ENCODE measurements around the gene NFATC2IP.
"Not testable (repeated sequence)": the region's sequence is repeated elsewhere in the genome, so short reads cannot be mapped to it uniquely, and the experiment has no call there.

NFATC2IP gene

GRCh38 chr16:28991687-28992086, 41.0 kb downstream of the NFATC2IP start:
- H3K36me3 ChIP-seq (ENCODE audit: control insufficient read depth, insufficient read depth, low read length) = peaks cover 2% of the 10 kb centered on the region
- no peak overlapping the region for H3K9ac ChIP-seq (ENCODE audit: low read length)
- H3K27me3 ChIP-seq (ENCODE audit: control insufficient read depth, insufficient read depth, low read length) = no peaks in the 10 kb centered on the region
- H3K4me3 ChIP-seq (ENCODE audit: low read length) = no peak overlapping the region
- H3K27ac ChIP-seq (ENCODE audit: low read depth, low read length) = no peak overlapping the region
- H3K4me1 ChIP-seq (ENCODE audit: control insufficient read depth, insufficient read depth, low read length) = no peaks in the 10 kb centered on the region

DNA sequence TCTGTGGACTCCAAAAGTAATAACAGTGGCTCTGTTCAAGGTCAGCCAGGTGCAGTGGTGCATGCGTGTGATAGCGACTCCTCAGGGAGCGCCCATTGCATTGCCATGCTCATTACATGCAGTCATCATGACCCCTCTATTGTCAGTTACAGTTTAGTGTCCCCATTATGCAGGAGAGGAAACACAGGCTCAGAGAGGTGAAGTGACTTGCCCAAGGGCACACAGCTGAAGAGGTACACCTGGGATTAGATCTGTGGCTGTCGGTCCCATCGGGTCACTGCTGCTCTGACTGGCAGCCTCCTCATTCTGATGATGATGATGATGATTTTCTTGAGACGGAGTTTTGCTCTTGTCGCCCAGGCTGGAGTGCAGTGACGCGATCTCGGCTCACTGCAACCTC, 41.8 kb downstream of the NFATC2IP start:
- Histone ChIP-seq H3K4me1 (ENCODE audit: control insufficient read depth, insufficient read depth, low read length) (no peaks in the 10 kb centered on the region), H3K27me3 (ENCODE audit: control insufficient read depth, insufficient read depth, low read length) (no peaks in the 10 kb centered on the region), H3K36me3 (ENCODE audit: control insufficient read depth, insufficient read depth, low read length) (no peaks in the 10 kb centered on the region), H3K27ac (ENCODE audit: low read depth, low read length) (no peak overlapping the region), H3K4me3 (ENCODE audit: low read length) (no peak overlapping the region), H3K9ac (ENCODE audit: low read length) (no peak overlapping the region)

DNA sequence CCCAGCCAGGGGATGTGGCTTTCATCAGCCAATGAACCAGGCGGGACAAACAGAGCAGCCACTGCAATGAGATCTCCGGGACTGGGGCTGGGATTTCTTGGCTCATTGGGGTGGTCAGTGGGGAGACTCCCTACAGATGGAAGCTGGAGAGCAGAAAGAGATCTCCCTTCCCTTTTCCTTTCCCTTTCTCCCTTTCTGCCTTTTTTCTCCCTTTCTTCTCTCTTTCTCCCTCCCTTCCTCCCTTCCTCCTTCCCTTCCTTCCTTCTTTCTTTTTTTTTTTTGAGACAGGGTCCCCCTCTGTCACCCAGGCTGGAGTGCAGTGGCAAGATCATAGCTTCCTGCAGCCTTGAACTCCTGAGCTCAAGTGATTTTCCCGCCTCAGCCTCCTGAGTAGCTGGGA, 48.1 kb downstream of the NFATC2IP start:
- Histone ChIP-seq H3K27ac (ENCODE audit: low read depth, low read length) (no peak overlapping the region), H3K4me1 (ENCODE audit: control insufficient read depth, insufficient read depth, low read length) (no peaks in the 10 kb centered on the region), H3K27me3 (ENCODE audit: control insufficient read depth, insufficient read depth, low read length) (no peaks in the 10 kb centered on the region), H3K9ac (ENCODE audit: low read length) (no peak overlapping the region), H3K36me3 (ENCODE audit: control insufficient read depth, insufficient read depth, low read length) (no peaks in the 10 kb centered on the region), H3K4me3 (ENCODE audit: low read length) (no peak overlapping the region)

- Histone ChIP-seq H3K4me3 (ENCODE audit: low read length) (no peak overlapping the region), H3K9ac (ENCODE audit: low read length) (no peak overlapping the region), H3K36me3 (ENCODE audit: control insufficient read depth, insufficient read depth, low read length) (no peaks in the 10 kb centered on the region), H3K4me1 (ENCODE audit: control insufficient read depth, insufficient read depth, low read length) (no peaks in the 10 kb centered on the region), H3K27me3 (ENCODE audit: control insufficient read depth, insufficient read depth, low read length) (no peaks in the 10 kb centered on the region), H3K27ac (ENCODE audit: low read depth, low read length) (no peak overlapping the region)
Observed at GRCh38 chr16:28999577-28999976, 48.8 kb downstream of the NFATC2IP start.

DNA sequence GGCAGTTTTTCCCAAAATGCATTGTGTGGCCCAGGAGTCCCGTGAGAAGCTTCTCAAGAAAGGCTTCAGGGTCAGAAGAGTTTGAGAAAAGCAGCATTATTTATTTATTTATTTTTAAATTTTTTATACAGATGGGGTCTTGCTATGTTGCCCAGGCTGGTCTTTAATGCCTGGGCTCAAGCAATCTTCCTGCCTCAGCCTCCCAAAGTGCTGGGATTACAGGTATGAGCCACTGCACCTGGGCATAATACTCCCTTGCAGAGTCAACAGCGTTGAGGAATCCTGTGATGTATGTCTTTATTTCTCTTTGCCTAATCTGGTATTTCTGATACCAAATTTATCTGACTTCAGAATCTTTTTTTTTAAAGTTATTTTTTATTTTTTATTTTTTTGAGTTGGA, 49.3 kb downstream of the NFATC2IP start:
- H3K9ac ChIP-seq (ENCODE audit: low read length) = no peak overlapping the region
- no peaks in the 10 kb centered on the region for H3K36me3 ChIP-seq (ENCODE audit: control insufficient read depth, insufficient read depth, low read length)
- H3K4me3 ChIP-seq (ENCODE audit: low read length) = no peak overlapping the region
- no peaks in the 10 kb centered on the region for H3K27me3 ChIP-seq (ENCODE audit: control insufficient read depth, insufficient read depth, low read length)
- H3K4me1 ChIP-seq (ENCODE audit: control insufficient read depth, insufficient read depth, low read length) = no peaks in the 10 kb centered on the region
- H3K27ac ChIP-seq (ENCODE audit: low read depth, low read length) = no peak overlapping the region

GRCh38 chr16:29004496-29005139, 53.9 kb downstream of the NFATC2IP start:
- H3K4me1 ChIP-seq (ENCODE audit: control insufficient read depth, insufficient read depth, low read length); H3K27ac ChIP-seq (ENCODE audit: low read depth, low read length); H3K9ac ChIP-seq (ENCODE audit: low read length); H3K36me3 ChIP-seq (ENCODE audit: control insufficient read depth, insufficient read depth, low read length); H3K27me3 ChIP-seq (ENCODE audit: control insufficient read depth, insufficient read depth, low read length); H3K4me3 ChIP-seq (ENCODE audit: low read length): not testable (repeated sequence)

- no peaks in the 10 kb centered on the region for H3K27me3 ChIP-seq (ENCODE audit: control insufficient read depth, insufficient read depth, low read length)
- no peaks in the 10 kb centered on the region for H3K36me3 ChIP-seq (ENCODE audit: control insufficient read depth, insufficient read depth, low read length)
- H3K4me1 ChIP-seq (ENCODE audit: control insufficient read depth, insufficient read depth, low read length) = no peaks in the 10 kb centered on the region
- H3K27ac ChIP-seq (ENCODE audit: low read depth, low read length) = no peak overlapping the region
- H3K4me3 ChIP-seq (ENCODE audit: low read length) = no peak overlapping the region
- no peak overlapping the region for H3K9ac ChIP-seq (ENCODE audit: low read length)
Observed at GRCh38 chr16:29007730-29008593, 57.2 kb downstream of the NFATC2IP start.

DNA sequence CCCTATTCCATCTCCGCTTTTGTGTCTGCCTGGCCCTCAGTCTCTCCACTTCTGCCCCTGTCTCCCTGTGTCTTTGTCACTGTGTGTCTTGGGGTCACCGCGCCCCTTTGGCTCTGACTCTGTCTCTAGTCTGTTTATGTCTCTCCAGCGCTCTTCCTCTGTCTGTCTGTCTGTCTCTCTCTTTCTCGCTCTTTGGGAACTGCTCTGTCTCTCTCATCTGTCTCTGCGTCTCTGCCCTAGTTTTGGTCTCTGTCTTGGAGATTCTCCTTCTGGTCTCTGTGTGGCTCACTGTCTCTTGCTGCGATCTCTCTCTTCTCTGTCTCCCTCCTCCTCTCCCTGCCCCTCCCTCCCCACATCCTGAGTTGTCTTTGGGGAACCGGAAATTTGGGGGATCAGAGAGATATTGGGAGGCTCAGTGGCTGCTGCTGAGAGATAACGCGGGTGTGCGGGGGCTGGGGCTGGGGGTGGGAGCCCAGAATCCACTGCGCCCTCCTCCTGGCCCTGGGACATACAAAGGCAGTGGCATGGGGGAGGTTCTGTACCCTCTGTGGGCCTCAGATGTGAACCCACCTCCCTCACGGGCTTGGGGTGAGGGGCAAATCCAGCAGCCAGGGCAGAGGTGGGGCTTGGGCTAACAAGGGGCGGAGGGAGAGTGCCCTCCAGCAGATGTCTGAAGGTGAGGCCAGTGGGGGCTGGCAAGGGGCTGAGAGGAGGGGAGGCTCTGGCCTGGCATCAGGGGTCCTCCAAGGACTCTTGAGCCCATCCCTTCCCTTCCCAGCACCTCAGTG, 58.5 kb downstream of the NFATC2IP start:
- Histone ChIP-seq H3K4me3 (ENCODE audit: low read length) (no peak overlapping the region), H3K27me3 (ENCODE audit: control insufficient read depth, insufficient read depth, low read length) (no peaks in the 10 kb centered on the region), H3K4me1 (ENCODE audit: control insufficient read depth, insufficient read depth, low read length) (no peaks in the 10 kb centered on the region), H3K36me3 (ENCODE audit: control insufficient read depth, insufficient read depth, low read length) (no peaks in the 10 kb centered on the region), H3K27ac (ENCODE audit: low read depth, low read length) (no peak overlapping the region), H3K9ac (ENCODE audit: low read length) (no peak overlapping the region)

DNA sequence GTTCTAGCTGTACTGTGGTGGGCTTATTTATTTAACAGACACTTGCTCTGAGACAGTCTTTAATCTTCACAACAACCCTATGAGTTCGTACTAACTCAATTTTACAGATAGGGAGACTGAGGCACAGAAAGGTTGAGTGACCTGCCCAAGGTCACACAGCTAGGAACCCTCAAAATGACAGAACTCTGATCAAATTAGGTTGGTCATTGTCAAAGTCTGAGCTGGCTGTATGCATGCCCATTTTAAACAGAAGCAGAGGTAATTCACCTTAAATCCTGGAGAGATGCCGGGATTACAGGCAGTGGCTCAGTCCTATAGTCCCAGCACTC, 59.1 kb downstream of the NFATC2IP start:
- no peaks in the 10 kb centered on the region for H3K4me1 ChIP-seq (ENCODE audit: control insufficient read depth, insufficient read depth, low read length)
- H3K27me3 ChIP-seq (ENCODE audit: control insufficient read depth, insufficient read depth, low read length) = no peaks in the 10 kb centered on the region
- H3K9ac ChIP-seq (ENCODE audit: low read length) = no peak overlapping the region
- H3K27ac ChIP-seq (ENCODE audit: low read depth, low read length) = no peak overlapping the region
- H3K36me3 ChIP-seq (ENCODE audit: control insufficient read depth, insufficient read depth, low read length) = no peaks in the 10 kb centered on the region
- H3K4me3 ChIP-seq (ENCODE audit: low read length) = no peak overlapping the region

GRCh38 chr16:29011112-29011511, 60.4 kb downstream of the NFATC2IP start:
- H3K9ac ChIP-seq (ENCODE audit: low read length) = no peak overlapping the region
- H3K4me1 ChIP-seq (ENCODE audit: control insufficient read depth, insufficient read depth, low read length) = no peaks in the 10 kb centered on the region
- no peak overlapping the region for H3K4me3 ChIP-seq (ENCODE audit: low read length)
- H3K27ac ChIP-seq (ENCODE audit: low read depth, low read length) = no peak overlapping the region
- H3K36me3 ChIP-seq (ENCODE audit: control insufficient read depth, insufficient read depth, low read length) = no peaks in the 10 kb centered on the region
- no peaks in the 10 kb centered on the region for H3K27me3 ChIP-seq (ENCODE audit: control insufficient read depth, insufficient read depth, low read length)

GRCh38 chr16:29011851-29012250, 61.1 kb downstream of the NFATC2IP start:
- no peaks in the 10 kb centered on the region for H3K27me3 ChIP-seq (ENCODE audit: control insufficient read depth, insufficient read depth, low read length)
- H3K9ac ChIP-seq (ENCODE audit: low read length) = no peak overlapping the region
- H3K27ac ChIP-seq (ENCODE audit: low read depth, low read length) = no peak overlapping the region
- no peak overlapping the region for H3K4me3 ChIP-seq (ENCODE audit: low read length)
- no peaks in the 10 kb centered on the region for H3K4me1 ChIP-seq (ENCODE audit: control insufficient read depth, insufficient read depth, low read length)
- H3K36me3 ChIP-seq (ENCODE audit: control insufficient read depth, insufficient read depth, low read length) = no peaks in the 10 kb centered on the region

DNA sequence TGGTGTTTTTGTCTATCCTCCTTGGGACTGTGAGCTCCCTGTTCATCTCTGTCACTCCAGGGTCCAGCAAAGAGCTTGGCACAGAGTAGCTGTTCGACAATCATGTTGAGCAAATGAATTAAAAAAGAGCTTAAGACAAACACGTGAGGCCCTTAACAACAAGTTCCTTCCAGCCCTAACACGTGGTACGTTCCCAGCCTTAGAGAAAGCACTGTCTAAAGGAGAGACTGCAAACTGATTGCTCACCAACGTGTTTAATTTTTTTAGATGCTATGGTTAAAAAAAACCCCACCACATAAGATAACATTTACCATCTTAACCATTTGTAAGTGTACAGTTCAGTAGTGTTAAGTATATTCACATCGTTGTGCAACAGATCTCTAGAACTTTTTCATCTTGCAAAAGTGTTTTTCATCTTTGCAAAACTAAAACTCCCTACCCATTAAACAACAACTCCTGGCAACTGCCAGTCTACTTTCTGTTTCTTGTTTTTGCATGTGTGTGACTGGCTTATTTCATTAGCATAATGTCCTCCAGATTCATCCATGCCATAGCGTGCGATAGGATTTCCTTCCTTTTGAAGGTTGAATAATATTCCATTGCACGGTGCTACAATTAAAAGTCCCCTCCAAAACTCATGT, 62.3 kb downstream of the NFATC2IP start:
- no peaks in the 10 kb centered on the region for H3K36me3 ChIP-seq (ENCODE audit: control insufficient read depth, insufficient read depth, low read length)
- no peak overlapping the region for H3K9ac ChIP-seq (ENCODE audit: low read length)
- H3K4me3 ChIP-seq (ENCODE audit: low read length) = no peak overlapping the region
- H3K4me1 ChIP-seq (ENCODE audit: control insufficient read depth, insufficient read depth, low read length) = no peaks in the 10 kb centered on the region
- no peaks in the 10 kb centered on the region for H3K27me3 ChIP-seq (ENCODE audit: control insufficient read depth, insufficient read depth, low read length)
- H3K27ac ChIP-seq (ENCODE audit: low read depth, low read length) = no peak overlapping the region

Measured in rectal smooth muscle tissue (tissue), 1 donor.